Choroid plexus epithelial cell (primary cell): ENCODE data around the gene CYGB.
"Not testable (repeated sequence)": the region's sequence is repeated elsewhere in the genome, so short reads cannot be mapped to it uniquely, and the experiment has no call there.

Source experiments
- DNase-seq: peaks from one replicate; pipeline ENCODE4 v3.0.0-alpha.2; 2010; ENCODE audit warnings: low read depth
- H3K4me3 ChIP-seq: 2 replicates; pipeline ENCODE4 v1.5.1; 2011; ENCODE audit warnings: low read depth, mild to moderate bottlenecking, control low read depth, low read length, moderate library complexity
- TF ChIP-seq, protein P1 (sequence below): conservative IDR thresholded peaks from 2 replicates; pipeline ENCODE4 v1.5.1; 2011; ENCODE audit warnings: low read depth, mild to moderate bottlenecking, control low read depth, inconsistent platforms, low read length, moderate library complexity

CYGB gene

GRCh38 chr17:76515274-76515949, 22.1 kb downstream of the CYGB start:
- peak overlapping the region; percentile 25 for H3K4me3 ChIP-seq
- DNase-seq = peak; percentile 73
- TF ChIP-seq, protein P1, sequence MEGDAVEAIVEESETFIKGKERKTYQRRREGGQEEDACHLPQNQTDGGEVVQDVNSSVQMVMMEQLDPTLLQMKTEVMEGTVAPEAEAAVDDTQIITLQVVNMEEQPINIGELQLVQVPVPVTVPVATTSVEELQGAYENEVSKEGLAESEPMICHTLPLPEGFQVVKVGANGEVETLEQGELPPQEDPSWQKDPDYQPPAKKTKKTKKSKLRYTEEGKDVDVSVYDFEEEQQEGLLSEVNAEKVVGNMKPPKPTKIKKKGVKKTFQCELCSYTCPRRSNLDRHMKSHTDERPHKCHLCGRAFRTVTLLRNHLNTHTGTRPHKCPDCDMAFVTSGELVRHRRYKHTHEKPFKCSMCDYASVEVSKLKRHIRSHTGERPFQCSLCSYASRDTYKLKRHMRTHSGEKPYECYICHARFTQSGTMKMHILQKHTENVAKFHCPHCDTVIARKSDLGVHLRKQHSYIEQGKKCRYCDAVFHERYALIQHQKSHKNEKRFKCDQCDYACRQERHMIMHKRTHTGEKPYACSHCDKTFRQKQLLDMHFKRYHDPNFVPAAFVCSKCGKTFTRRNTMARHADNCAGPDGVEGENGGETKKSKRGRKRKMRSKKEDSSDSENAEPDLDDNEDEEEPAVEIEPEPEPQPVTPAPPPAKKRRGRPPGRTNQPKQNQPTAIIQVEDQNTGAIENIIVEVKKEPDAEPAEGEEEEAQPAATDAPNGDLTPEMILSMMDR = no peak

DNA sequence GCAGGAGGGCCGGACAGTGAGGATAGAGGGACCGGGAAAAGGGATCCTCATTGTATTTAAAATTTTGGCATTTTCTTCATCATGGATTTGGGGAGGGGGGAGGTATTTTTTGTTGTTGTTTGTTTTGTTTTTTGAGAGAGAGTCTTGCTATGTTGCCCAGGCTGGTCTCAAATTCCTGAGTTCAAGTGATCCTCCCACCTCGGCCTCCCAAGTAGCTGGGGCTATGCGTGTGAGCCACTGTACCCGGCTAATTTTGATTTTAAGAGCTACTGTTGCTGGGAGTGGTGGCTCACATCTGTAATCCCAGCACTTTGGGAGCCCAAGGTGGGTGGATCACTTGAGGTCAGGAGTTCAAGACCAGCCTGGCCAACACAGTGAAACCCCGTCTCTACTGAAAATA, 23.2 kb downstream of the CYGB start:
- not testable (repeated sequence) for H3K4me3 ChIP-seq, DNase-seq

- H3K4me3 ChIP-seq = no peak overlapping the region
- DNase-seq = no peak
- TF ChIP-seq, protein P1 = no peak
Observed at GRCh38 chr17:76513306-76513692, 24.2 kb downstream of the CYGB start.

GRCh38 chr17:76512366-76513305, 24.9 kb downstream of the CYGB start:
- TF ChIP-seq, protein P1 = no peak
- DNase-seq = no peak
- H3K4me3 ChIP-seq = no peak overlapping the region

DNA sequence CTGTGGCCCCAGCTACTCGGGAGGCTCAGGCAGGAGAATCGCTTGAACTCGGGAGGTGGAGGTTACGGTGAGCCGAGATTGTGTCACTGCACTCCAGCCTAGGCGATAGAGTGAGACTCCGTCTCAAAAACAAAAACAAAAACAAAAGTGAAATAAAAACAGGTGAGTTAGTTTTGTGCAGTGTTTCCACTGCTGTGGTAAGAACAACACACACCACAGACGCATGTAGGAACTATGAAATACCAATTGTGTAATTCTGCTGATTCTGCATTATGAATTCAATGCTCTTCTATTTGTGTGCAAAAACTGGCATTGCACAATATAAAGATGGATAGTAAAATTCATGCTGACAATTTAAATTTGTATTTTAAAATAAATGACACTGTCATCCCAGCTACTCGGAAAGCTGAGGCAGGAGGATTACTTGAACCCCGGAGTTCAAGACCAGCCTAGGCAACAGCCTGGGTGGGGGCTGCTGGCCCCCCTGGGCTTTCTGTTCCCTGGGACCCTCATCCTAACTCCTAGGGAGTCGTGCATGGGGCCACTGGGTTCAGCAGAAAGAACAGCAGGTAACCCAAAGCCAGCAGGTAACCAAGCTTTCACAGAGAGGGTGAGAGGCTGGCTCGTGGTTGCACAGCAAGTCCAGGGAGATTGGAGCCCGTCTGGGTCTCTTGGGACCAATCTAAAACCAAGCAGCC, 25.7 kb downstream of the CYGB start:
- TF ChIP-seq, protein P1 = no peak
- no peak overlapping the region for H3K4me3 ChIP-seq
- peak; percentile 45 for DNase-seq

DNA sequence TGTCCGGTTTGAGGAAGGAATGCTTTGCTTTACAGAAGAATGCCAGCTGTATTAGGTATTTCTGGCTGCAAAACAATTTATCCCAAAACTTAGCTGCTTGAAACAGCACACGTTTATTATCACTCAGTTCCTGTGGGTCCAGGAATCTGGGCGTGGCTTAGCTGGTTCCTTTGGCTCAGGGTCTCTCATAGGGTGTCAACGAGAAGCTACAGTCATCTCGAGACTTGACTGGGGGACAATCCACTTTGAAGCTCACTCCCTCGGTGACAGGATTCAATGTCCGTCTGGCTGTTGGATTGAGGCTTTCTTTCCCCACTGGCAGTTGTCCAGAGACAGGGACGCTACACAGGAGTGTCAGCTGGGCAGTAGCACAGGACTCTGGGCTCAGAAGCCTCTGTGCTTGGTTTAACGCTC, 26.7 kb downstream of the CYGB start:
- TF ChIP-seq, protein P1 = no peak
- H3K4me3 ChIP-seq = no peak overlapping the region
- no peak for DNase-seq

DNA sequence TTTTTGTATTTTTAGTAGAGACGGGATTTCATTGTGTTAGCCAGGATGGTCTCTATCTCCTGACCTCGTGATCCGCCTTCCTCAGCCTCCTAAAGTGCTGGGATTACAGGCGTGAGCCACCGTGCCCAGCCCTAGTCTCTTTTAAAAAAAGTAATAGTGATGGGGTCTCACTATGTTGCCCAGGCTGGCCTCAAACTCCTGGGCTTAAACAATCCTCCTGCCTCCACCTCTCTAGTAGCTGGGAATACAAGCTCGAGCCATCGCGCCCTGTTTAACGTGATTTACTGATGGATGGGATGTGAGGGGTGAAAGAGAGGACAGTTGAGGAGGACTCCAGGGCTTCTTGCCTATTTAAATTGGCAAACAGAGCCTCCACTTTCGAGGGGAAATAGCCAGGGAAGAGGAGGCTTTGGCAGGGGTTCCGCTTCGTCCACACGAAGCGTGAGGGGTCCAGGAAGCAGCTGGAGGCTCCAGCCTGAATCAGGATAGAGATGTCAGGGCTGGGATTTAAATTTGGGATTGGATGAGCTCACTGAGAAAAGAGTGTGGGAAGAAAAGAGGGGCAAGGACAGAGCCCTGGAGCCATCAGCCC, 28.9 kb downstream of the CYGB start:
- DNase-seq = not testable (repeated sequence)

More for the DNA sequence above, 28.9 kb downstream of the CYGB start:
- not testable (repeated sequence) for H3K4me3 ChIP-seq
